GM12878 (cell line): ENCODE results near the gene ZYG11A. TPM values are rescaled to one million over a fixed set of nuclear protein-coding genes. Genes with fewer than 3 reads are reported as not detected.
A peak's percentile ranks its signal among the peaks of the same experiment; 100 is the strongest.

ENCODE experiments used
- ATAC-seq: fragments of 200-7000 bp; cut with Tn5 transposase; 3 replicates; pipeline ENCODE4 v1.9.1; 2020; ENCODE audit warnings: mild to moderate bottlenecking, moderate library complexity
- BruUV-seq: library from RNA; stranded (reverse); fragments of 400-500 nt; replicated peaks from 2 replicates; lab custom pipeline; 2021; lab: Mats Ljungman, UMichigan
- CTCF ChIA-PET: fragments of 300-600 bp; sonication (Branson Sonifier 250); formaldehyde crosslinking; extraction: SDS; loops from one replicate; lab custom pipeline; 2021; ENCODE audit warnings: inconsistent platforms; lab: Yijun Ruan, JAX
- POLR2A ChIA-PET: fragments of 350-600 bp; formaldehyde crosslinking; extraction: SDS; loops from one replicate; lab custom pipeline; 2021; ENCODE audit warnings: inconsistent platforms; lab: Charles Lee
- RAD21 ChIA-PET: fragments of 300-600 bp; sonication (Branson Sonifier 250); formaldehyde crosslinking; loops from one replicate; lab custom pipeline; 2023; ENCODE audit warnings: antibody characterized with exemption; ENCODE audit not compliant: unreplicated experiment; lab: Charles Lee
- SMC1A ChIA-PET: fragments of 300-600 bp; sonication (Branson Sonifier 250); formaldehyde crosslinking; loops from one replicate; lab custom pipeline; 2023; ENCODE audit not compliant: unreplicated experiment, uncharacterized antibody; lab: Charles Lee
- DNase-seq: peaks from one replicate; pipeline ENCODE4 v3.0.0-alpha.2; 2011; ENCODE audit warnings: low read depth, low spot score
- FAIRE-seq: peaks from 3 replicates; lab custom pipeline; 2011; peaks lifted over from hg19 to GRCh38; lab: Jason Lieb, UNC
- H2AFZ ChIP-seq: 2 replicates; pipeline ENCODE4 v1.6.0; 2011; ENCODE audit warnings: low read depth, low read length, control low read depth; ENCODE audit not compliant: control insufficient read depth
- H3K27ac ChIP-seq: 2 replicates; pipeline ENCODE4 v1.5.1; 2011; ENCODE audit warnings: control low read depth; ENCODE audit not compliant: control insufficient read depth, insufficient read depth
- H3K27me3 ChIP-seq, 2 experiments: replicated peaks in 1 of 2; 2 replicates each; pipeline versions ENCODE4 v1.6.0 to v1.6.1; 2011; ENCODE audit warnings: low read length in 1 of 2; ENCODE audit not compliant: control insufficient read depth in 2 of 2, insufficient read depth in 2 of 2
- H3K36me3 ChIP-seq, 2 experiments: 2 replicates each; pipeline ENCODE4 v1.5.1; 2011; ENCODE audit warnings: low read length in 1 of 2; ENCODE audit not compliant: control insufficient read depth in 2 of 2, insufficient read depth in 2 of 2
- H3K4me1 ChIP-seq: 2 replicates; pipeline ENCODE4 v1.6.1; 2011; ENCODE audit warnings: mild to moderate bottlenecking, low read length, moderate library complexity, mixed read lengths; ENCODE audit not compliant: control insufficient read depth, insufficient read depth
- H3K4me2 ChIP-seq: 2 replicates; pipeline ENCODE4 v1.6.0; 2011; ENCODE audit warnings: control low read depth; ENCODE audit not compliant: control insufficient read depth, insufficient read depth
- H3K4me3 ChIP-seq: fragments of 200-600 bp; sonication (generic); 2 replicates; pipeline ENCODE4 v1.5.1; 2016
- H3K79me2 ChIP-seq: 2 replicates; pipeline ENCODE4 v1.6.0; 2011; ENCODE audit warnings: low read length; ENCODE audit not compliant: control insufficient read depth, insufficient read depth
- H3K9ac ChIP-seq: 2 replicates; pipeline ENCODE4 v1.8.0; 2011; ENCODE audit warnings: low read length, control low read depth, mixed read lengths; ENCODE audit not compliant: control insufficient read depth, insufficient read depth
- H3K9me3 ChIP-seq: replicated peaks from 3 replicates; pipeline ENCODE4 v1.5.1; 2011; ENCODE audit warnings: mild to moderate bottlenecking, low read length; ENCODE audit not compliant: control insufficient read depth, insufficient read depth
- H4K20me1 ChIP-seq: 2 replicates; pipeline ENCODE4 v1.6.0; 2011; ENCODE audit not compliant: control insufficient read depth, insufficient read depth
- HDGF ChIP-seq: fragments of 450-650 bp; IDR thresholded peaks from 2 replicates; pipeline ENCODE4 v1.6.1; 2016; ENCODE audit warnings: antibody characterized with exemption
- IRF4 ChIP-seq: IDR thresholded peaks from 2 replicates; pipeline ENCODE4 v1.6.1; 2011; ENCODE audit warnings: low read depth, low read length
- JUND ChIP-seq: IDR thresholded peaks from 2 replicates; pipeline ENCODE4 v1.6.1; 2012; ENCODE audit warnings: low read depth, mild to moderate bottlenecking, low read length, improper control_type of control experiment, moderate library complexity
- MTA3 ChIP-seq: IDR thresholded peaks from 2 replicates; pipeline ENCODE4 v1.6.1; 2012; ENCODE audit warnings: low read length, inconsistent platforms, borderline replicate concordance
- MYB ChIP-seq: fragments of 150-350 bp; IDR thresholded peaks from 2 replicates; pipeline ENCODE4 v1.6.1; 2014; ENCODE audit warnings: mild to moderate bottlenecking, low read depth, low read length, borderline replicate concordance
- NFIC ChIP-seq: IDR thresholded peaks from 2 replicates; pipeline ENCODE4 v1.6.1; 2012; ENCODE audit warnings: low read depth, mild to moderate bottlenecking, inconsistent platforms, low read length, moderate library complexity
- NFXL1 ChIP-seq: fragments of 450-650 bp; IDR thresholded peaks from 2 replicates; pipeline ENCODE4 v1.6.1; 2017; ENCODE audit warnings: antibody characterized with exemption, mild to moderate bottlenecking, borderline replicate concordance
- NR2F1 ChIP-seq: fragments of 450-650 bp; conservative IDR thresholded peaks from 2 replicates; pipeline ENCODE4 v1.6.1; 2017; ENCODE audit warnings: mild to moderate bottlenecking
- RAD21 ChIP-seq: IDR thresholded peaks from 2 replicates; pipeline ENCODE4 v1.6.1; 2011; ENCODE audit warnings: mild to moderate bottlenecking, low read depth, low read length, moderate library complexity; ENCODE audit not compliant: insufficient read depth
- TAF1 ChIP-seq: IDR thresholded peaks from 2 replicates; pipeline ENCODE4 v1.6.1; 2011; ENCODE audit warnings: mild to moderate bottlenecking, low read depth, low read length, borderline replicate concordance
- WGBS: methylation state at CpG from one replicate; pipeline ENCODE4 v1.1.6; 2016; ENCODE audit warnings: low lambda C conversion rate; ENCODE audit not compliant: insufficient replicate concordance, insufficient coverage; ENCODE audit errors: missing lambda C conversion rate; 5-methylcytosine and 5-hydroxymethylcytosine counted together
- in situ Hi-C: fragments of 300-500 bp; cut with MboI; formaldehyde crosslinking; loops from 9 replicates; pipeline ENCODE4 v1.14.3; 2018; ENCODE audit warnings: mixed read lengths
- intact Hi-C: fragments of 100-400 bp; cut with micrococcal nuclease; formaldehyde crosslinking; loops from one replicate; pipeline ENCODE4 v1.14.2; 2022; ENCODE audit not compliant: unreplicated experiment
- polyA plus RNA-seq, 11 experiments: library from polyadenylated mRNA; depleted of rRNA in 4 of 11; unstranded in 6 of 11; stranded (reverse) in 5 of 11; fragments of >200 nt; fragmentation: Nextera tagmentation in 4 of 11; fragmentation: Illumina TruSeq in 1 of 11; extraction: Ambion mirVana in 4 of 11; extraction: Trizol in 1 of 11; gene quantifications; 1 replicate in 1 of 11; 2 replicates in 10 of 11; pipeline versions ENCODE4 v1.2.1 to v1.2.3, GENCODE V29; 2011 to 2016; ENCODE audit warnings: inconsistent platforms in 2 of 11, missing spikeins in 2 of 11, low read depth in 1 of 11
- total RNA-seq, 4 experiments: library from RNA; depleted of rRNA in 3 of 4; stranded (reverse); fragments of >200 nt in 3 of 4; fragmentation: Illumina TruSeq in 1 of 4; extraction: Trizol in 1 of 4; gene quantifications; 2 replicates each; pipeline versions ENCODE4 v1.2.1 to v1.2.3, GENCODE V29; 2013 to 2021
- TF ChIP-seq, protein P1 (sequence below): fragments of 450-650 bp; IDR thresholded peaks from 2 replicates; pipeline ENCODE4 v1.6.1; 2016; ENCODE audit warnings: mild to moderate bottlenecking, moderate library complexity, borderline replicate concordance
- TF ChIP-seq, protein P2 (sequence below): IDR thresholded peaks from 2 replicates; pipeline ENCODE4 v1.6.1; 2011; ENCODE audit warnings: borderline replicate concordance, low read depth, mild to moderate bottlenecking, moderate library complexity, mixed read lengths, low read length; ENCODE audit not compliant: insufficient read depth; ENCODE audit errors: extremely low read length

Gene ZYG11A
- total and polyA plus RNA-seq, 10 of the 15 experiments (the other 5 are each of a cell fraction or from before 2014, with no cell fraction given), result 0.22 to 6.4 (median 0.68) TPM

DNA sequence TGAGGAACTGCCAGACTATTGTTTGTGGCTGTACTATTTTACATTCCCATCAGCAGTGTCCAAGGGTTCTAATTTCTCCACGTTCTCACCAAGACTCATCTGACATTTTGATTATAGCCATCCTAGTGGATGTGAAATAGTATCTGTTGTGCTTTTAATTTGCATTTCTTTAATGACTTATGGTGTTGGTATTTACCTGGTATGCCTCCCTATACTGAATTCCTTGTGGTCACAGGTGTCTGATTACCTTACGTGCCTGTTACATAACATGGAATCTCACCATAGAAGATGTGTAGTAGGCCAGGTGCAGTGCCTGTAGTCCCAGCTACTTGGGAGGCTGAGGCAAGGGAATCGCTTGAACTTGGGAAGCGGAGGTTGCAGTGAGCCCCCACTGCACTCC, 13.5 kb downstream of the ZYG11A start:
- RAD21 ChIA-PET, result no interaction called here
- WGBS, result 100% methylated on average over 4 of the region's 4 CpGs
- Histone ChIP-seq H3K4me3 (no peak overlapping the region), H3K79me2 (peaks cover 2% of the 10 kb centered on the region), H3K27ac (no peak overlapping the region), H3K9me3 (no peaks in the 10 kb centered on the region)
- in situ Hi-C loops, result no loop called here
- intact Hi-C loops, result no loop called here
- TF ChIP-seq NR2F1 (no peak), TAF1 (no peak)
- TF ChIP-seq, all 136 proteins: peak for 0
- H3K9ac ChIP-seq, result no peak overlapping the region
- no TSS peak for BruUV-seq
- DNase-seq (no peak), ATAC-seq (no peak), FAIRE-seq (no peak)
- peaks cover 2% of the 10 kb centered on the region; the same call in 1 of the 2 replicates for H3K4me1 ChIP-seq
- SMC1A ChIA-PET, result interaction anchor here (1.3 to 2.1 kb wide), 2 partner anchors 12 to 14 kb away, joined by 6 read pairs; partner anchors contain the start of gene ZYG11A
- H4K20me1 ChIP-seq, result no peaks in the 10 kb centered on the region
- H2AFZ ChIP-seq, result no peak overlapping the region
- H3K4me2 ChIP-seq, result no peak overlapping the region
- H3K36me3 ChIP-seq, result no peaks in the 10 kb centered on the region; a peak in 2 of 4 replicates
- POLR2A ChIA-PET, result no interaction called here
- H3K27me3 ChIP-seq, result no peaks in the 10 kb centered on the region
- CTCF ChIA-PET, result no interaction called here

- TSS peak; percentile 46 for BruUV-seq
- SMC1A ChIA-PET, result interaction anchor here (0.7 to 2.1 kb wide), 4 partner anchors 9 to 34 kb away, joined by 3 to 6 read pairs (median 6); partner anchors contain the start of gene ZYG11A
- no peak overlapping the region for H3K4me2 ChIP-seq
- no peaks in the 10 kb centered on the region; a peak in 2 of 4 replicates for H3K36me3 ChIP-seq
- ATAC-seq, result no peak
- no peak for DNase-seq
- no peak overlapping the region for H3K27ac ChIP-seq
- peaks cover 2% of the 10 kb centered on the region; the same call in 1 of the 2 replicates for H3K4me1 ChIP-seq
- RAD21 ChIA-PET, result interaction anchor here (0.6 kb wide), 1 partner anchor 52 kb away, joined by 3 read pairs; no protein-coding TSS in a partner anchor
- POLR2A ChIA-PET, result no interaction called here
- H3K79me2 ChIP-seq, result no peaks in the 10 kb centered on the region; the same call in 1 of the 2 replicates
- H3K27me3 ChIP-seq, result no peaks in the 10 kb centered on the region
- FAIRE-seq, result no peak
- in situ Hi-C loops, result no loop called here
- 98% methylated on average over 4 of the region's 4 CpGs for WGBS
- H3K9me3 ChIP-seq, result no peaks in the 10 kb centered on the region
- H4K20me1 ChIP-seq, result no peaks in the 10 kb centered on the region
- no peak overlapping the region for H3K4me3 ChIP-seq
- H3K9ac ChIP-seq, result no peak overlapping the region
- CTCF ChIA-PET, result interaction anchor here (1.2 kb wide), 1 partner anchor 10 kb away, joined by 4 read pairs; no protein-coding TSS in a partner anchor
- intact Hi-C loops, result no loop called here
- no peak overlapping the region for H2AFZ ChIP-seq
- TF ChIP-seq NFXL1 (no peak), MYB (no peak), IRF4 (no peak), HDGF (no peak), NFIC (no peak), MTA3 (no peak), RAD21 (no peak), JUND (no peak)
- TF ChIP-seq, protein P1, sequence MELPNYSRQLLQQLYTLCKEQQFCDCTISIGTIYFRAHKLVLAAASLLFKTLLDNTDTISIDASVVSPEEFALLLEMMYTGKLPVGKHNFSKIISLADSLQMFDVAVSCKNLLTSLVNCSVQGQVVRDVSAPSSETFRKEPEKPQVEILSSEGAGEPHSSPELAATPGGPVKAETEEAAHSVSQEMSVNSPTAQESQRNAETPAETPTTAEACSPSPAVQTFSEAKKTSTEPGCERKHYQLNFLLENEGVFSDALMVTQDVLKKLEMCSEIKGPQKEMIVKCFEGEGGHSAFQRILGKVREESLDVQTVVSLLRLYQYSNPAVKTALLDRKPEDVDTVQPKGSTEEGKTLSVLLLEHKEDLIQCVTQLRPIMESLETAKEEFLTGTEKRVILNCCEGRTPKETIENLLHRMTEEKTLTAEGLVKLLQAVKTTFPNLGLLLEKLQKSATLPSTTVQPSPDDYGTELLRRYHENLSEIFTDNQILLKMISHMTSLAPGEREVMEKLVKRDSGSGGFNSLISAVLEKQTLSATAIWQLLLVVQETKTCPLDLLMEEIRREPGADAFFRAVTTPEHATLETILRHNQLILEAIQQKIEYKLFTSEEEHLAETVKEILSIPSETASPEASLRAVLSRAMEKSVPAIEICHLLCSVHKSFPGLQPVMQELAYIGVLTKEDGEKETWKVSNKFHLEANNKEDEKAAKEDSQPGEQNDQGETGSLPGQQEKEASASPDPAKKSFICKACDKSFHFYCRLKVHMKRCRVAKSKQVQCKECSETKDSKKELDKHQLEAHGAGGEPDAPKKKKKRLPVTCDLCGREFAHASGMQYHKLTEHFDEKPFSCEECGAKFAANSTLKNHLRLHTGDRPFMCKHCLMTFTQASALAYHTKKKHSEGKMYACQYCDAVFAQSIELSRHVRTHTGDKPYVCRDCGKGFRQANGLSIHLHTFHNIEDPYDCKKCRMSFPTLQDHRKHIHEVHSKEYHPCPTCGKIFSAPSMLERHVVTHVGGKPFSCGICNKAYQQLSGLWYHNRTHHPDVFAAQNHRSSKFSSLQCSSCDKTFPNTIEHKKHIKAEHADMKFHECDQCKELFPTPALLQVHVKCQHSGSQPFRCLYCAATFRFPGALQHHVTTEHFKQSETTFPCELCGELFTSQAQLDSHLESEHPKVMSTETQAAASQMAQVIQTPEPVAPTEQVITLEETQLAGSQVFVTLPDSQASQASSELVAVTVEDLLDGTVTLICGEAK, result no peak
- TF ChIP-seq, protein P2, sequence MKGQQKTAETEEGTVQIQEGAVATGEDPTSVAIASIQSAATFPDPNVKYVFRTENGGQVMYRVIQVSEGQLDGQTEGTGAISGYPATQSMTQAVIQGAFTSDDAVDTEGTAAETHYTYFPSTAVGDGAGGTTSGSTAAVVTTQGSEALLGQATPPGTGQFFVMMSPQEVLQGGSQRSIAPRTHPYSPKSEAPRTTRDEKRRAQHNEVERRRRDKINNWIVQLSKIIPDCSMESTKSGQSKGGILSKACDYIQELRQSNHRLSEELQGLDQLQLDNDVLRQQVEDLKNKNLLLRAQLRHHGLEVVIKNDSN, result no peak
These were observed 14.9 kb downstream of the ZYG11A start for GRCh38 chr1:52857443-52857842.
